Measurements from ENCODE around the gene PGRMC1. TPM values are rescaled to one million over a fixed set of nuclear protein-coding genes. Genes with fewer than 3 reads are reported as not detected.

Gene PGRMC1
- total RNA-seq, 1 experiment from 2014 or later: 126 TPM

- Mint-ChIP-seq H3K27me3 (ENCODE audit: unreplicated experiment) (peaks cover 51% of the 10 kb centered on the region), H3K4me3 (ENCODE audit: low read depth, unreplicated experiment) (no peak overlapping the region), H3K36me3 (ENCODE audit: insufficient read depth, unreplicated experiment) (no peaks in the 10 kb centered on the region), H3K9me3 (ENCODE audit: low read depth, unreplicated experiment) (no peaks in the 10 kb centered on the region), H3K27ac (ENCODE audit: unreplicated experiment) (no peak overlapping the region), H3K4me1 (ENCODE audit: low read depth, unreplicated experiment) (no peaks in the 10 kb centered on the region)
- intact Hi-C loops (cut with micrococcal nuclease; ENCODE audit: unreplicated experiment): no loop called here
- DNase-seq: no peak
- TF ChIP-seq CTCF (IDR thresholded peaks at IDR 0.05; ENCODE audit: unreplicated experiment): no peak
- CTCF ChIA-PET: interaction anchor here (0.6 kb wide), 1 partner anchor 220 kb away, joined by 3 read pairs; no protein-coding TSS in a partner anchor
- no TSS peak for BruUV-seq (replicated peaks)
Measured at GRCh38 chrX:119189595-119189994, 46.5 kb upstream of the PGRMC1 start.

GRCh38 chrX:119190091-119190681 is 45.9 kb upstream of the PGRMC1 start:
- DNase-seq: no peak
- CTCF ChIA-PET: interaction anchor here (0.6 kb wide), 1 partner anchor 221 kb away, joined by 3 read pairs; no protein-coding TSS in a partner anchor
- BruUV-seq (replicated peaks): no TSS peak
- no peaks in the 10 kb centered on the region for H3K36me3 Mint-ChIP-seq (ENCODE audit: insufficient read depth, unreplicated experiment)
- H3K27ac Mint-ChIP-seq (ENCODE audit: unreplicated experiment): no peak overlapping the region
- peaks cover 57% of the 10 kb centered on the region for H3K27me3 Mint-ChIP-seq (ENCODE audit: unreplicated experiment)
- H3K9me3 Mint-ChIP-seq (ENCODE audit: low read depth, unreplicated experiment): no peaks in the 10 kb centered on the region
- intact Hi-C loops (cut with micrococcal nuclease; ENCODE audit: unreplicated experiment): no loop called here
- no peak overlapping the region for H3K4me3 Mint-ChIP-seq (ENCODE audit: low read depth, unreplicated experiment)
- H3K4me1 Mint-ChIP-seq (ENCODE audit: low read depth, unreplicated experiment): no peaks in the 10 kb centered on the region
- no peak for TF ChIP-seq CTCF (IDR thresholded peaks at IDR 0.05; ENCODE audit: unreplicated experiment)

- Mint-ChIP-seq H3K36me3 (ENCODE audit: insufficient read depth, unreplicated experiment) (no peaks in the 10 kb centered on the region), H3K4me1 (ENCODE audit: low read depth, unreplicated experiment) (no peaks in the 10 kb centered on the region), H3K9me3 (ENCODE audit: low read depth, unreplicated experiment) (no peaks in the 10 kb centered on the region), H3K27ac (ENCODE audit: unreplicated experiment) (no peak overlapping the region), H3K4me3 (ENCODE audit: low read depth, unreplicated experiment) (no peak overlapping the region), H3K27me3 (ENCODE audit: unreplicated experiment) (peaks cover 61% of the 10 kb centered on the region)
- BruUV-seq (replicated peaks): no TSS peak
- CTCF ChIA-PET: no interaction called here
- intact Hi-C loops (cut with micrococcal nuclease; ENCODE audit: unreplicated experiment): no loop called here
- no peak for TF ChIP-seq CTCF (IDR thresholded peaks at IDR 0.05; ENCODE audit: unreplicated experiment)
- no peak for DNase-seq
Measured at GRCh38 chrX:119190831-119191230, 45.3 kb upstream of the PGRMC1 start.

- no peaks in the 10 kb centered on the region for H3K9me3 Mint-ChIP-seq (ENCODE audit: low read depth, unreplicated experiment)
- BruUV-seq (replicated peaks): no TSS peak
- CTCF ChIA-PET: interaction anchor here (1.0 to 1.6 kb wide), 3 partner anchors 14 to 76 kb away, joined by 3 to 4 read pairs (median 4); no protein-coding TSS in a partner anchor
- intact Hi-C loops (cut with micrococcal nuclease; ENCODE audit: unreplicated experiment): loop anchor here (2.0 kb wide), 1 partner anchor 76 kb away; no protein-coding TSS in a partner anchor
- DNase-seq: no peak
- H3K36me3 Mint-ChIP-seq (ENCODE audit: insufficient read depth, unreplicated experiment): no peaks in the 10 kb centered on the region
- H3K4me3 Mint-ChIP-seq (ENCODE audit: low read depth, unreplicated experiment): no peak overlapping the region
- no peaks in the 10 kb centered on the region for H3K4me1 Mint-ChIP-seq (ENCODE audit: low read depth, unreplicated experiment)
- peaks cover 73% of the 10 kb centered on the region for H3K27me3 Mint-ChIP-seq (ENCODE audit: unreplicated experiment)
- TF ChIP-seq CTCF (IDR thresholded peaks at IDR 0.05; ENCODE audit: unreplicated experiment): no peak
- H3K27ac Mint-ChIP-seq (ENCODE audit: unreplicated experiment): no peak overlapping the region
Measured at GRCh38 chrX:119194621-119195020, 41.5 kb upstream of the PGRMC1 start.

All from Calu3 (cell line).